Astrocyte of the cerebellum (primary cell): ENCODE measurements around the gene YJU2.

Experiments
- DNase-seq: peaks from one replicate; pipeline ENCODE4 v3.0.0-alpha.2; 2011; ENCODE audit warnings: low read depth
- H3K4me3 ChIP-seq: 2 replicates; pipeline ENCODE4 v1.5.1; 2011; ENCODE audit warnings: mild to moderate bottlenecking, low read depth, low read length, moderate library complexity
- CTCF ChIP-seq: IDR thresholded peaks from 2 replicates; pipeline ENCODE4 v1.5.1; 2012; ENCODE audit warnings: low read length, low read depth, moderate library complexity, mild to moderate bottlenecking; ENCODE audit errors: missing control alignments
- in situ Hi-C: cut with HindIII; loops from 2 replicates; pipeline ENCODE4 v1.10.0; 2017; ENCODE audit warnings: low sequenced_read_pairs

Gene YJU2

GRCh38 chr19:4288091-4288777 lies 41.4 kb downstream of the YJU2 start:
- no peak for DNase-seq
- H3K4me3 ChIP-seq = no peak overlapping the region
- TF ChIP-seq CTCF = no peak
- in situ Hi-C loops = no loop called here

GRCh38 chr19:4291184-4291732 lies 44.4 kb downstream of the YJU2 start:
- TF ChIP-seq CTCF = no peak
- in situ Hi-C loops = no loop called here
- DNase-seq = no peak
- H3K4me3 ChIP-seq = no peak overlapping the region

- no peak overlapping the region for H3K4me3 ChIP-seq
- DNase-seq = no peak
- in situ Hi-C loops = no loop called here
- TF ChIP-seq CTCF = no peak
Measured at GRCh38 chr19:4292515-4292914, 45.6 kb downstream of the YJU2 start.

GRCh38 chr19:4294389-4294788 lies 47.5 kb downstream of the YJU2 start:
- no peak for TF ChIP-seq CTCF
- in situ Hi-C loops = no loop called here
- no peak for DNase-seq
- H3K4me3 ChIP-seq = no peak overlapping the region

- DNase-seq = no peak
- in situ Hi-C loops = no loop called here
- H3K4me3 ChIP-seq = no peak overlapping the region
- no peak for TF ChIP-seq CTCF
Measured at GRCh38 chr19:4295972-4296771, 49.3 kb downstream of the YJU2 start.

GRCh38 chr19:4297901-4298809 lies 51.3 kb downstream of the YJU2 start:
- TF ChIP-seq CTCF = no peak
- no peak for DNase-seq
- no peak overlapping the region for H3K4me3 ChIP-seq
- in situ Hi-C loops = no loop called here
